Liver (tissue), 9 donors: Measurements from ENCODE around the gene ADGRD1. TPM values are rescaled to one million over a fixed set of nuclear protein-coding genes. Genes with fewer than 3 reads are reported as not detected.

ENCODE experiments used
- DNase-seq: peaks from one replicate; pipeline ENCODE4 v3.0.0-alpha.2; 2017; ENCODE audit warnings: low spot score
- H3K27ac ChIP-seq, 2 donors: one replicate each; pipeline ENCODE4 v1.7.0; 2013; ENCODE audit warnings: inconsistent platforms in 2 of 2, low read length in 2 of 2, control low read depth in 1 of 2, low read depth in 1 of 2, mild to moderate bottlenecking in 1 of 2
- H3K27me3 ChIP-seq, 4 donors: one replicate each; pipeline versions ENCODE4 v1.6.1 to v1.7.0; 2013; ENCODE audit warnings: low read length in 3 of 4, inconsistent platforms in 1 of 4, mild to moderate bottlenecking in 1 of 4, moderate library complexity in 1 of 4; ENCODE audit not compliant: control insufficient read depth in 4 of 4, insufficient read depth in 4 of 4
- H3K36me3 ChIP-seq, 4 donors: one replicate each; pipeline versions ENCODE4 v1.6.1 to v1.7.0; 2013; ENCODE audit warnings: low read length in 3 of 4, mild to moderate bottlenecking in 3 of 4, low read depth in 1 of 4, moderate library complexity in 1 of 4; ENCODE audit not compliant: control insufficient read depth in 4 of 4, insufficient read depth in 3 of 4
- H3K4me1 ChIP-seq, 4 donors: one replicate each; pipeline versions ENCODE4 v1.6.1 to v1.7.0; 2013; ENCODE audit warnings: low read length in 3 of 4, mild to moderate bottlenecking in 3 of 4, moderate library complexity in 1 of 4; ENCODE audit not compliant: control insufficient read depth in 4 of 4, insufficient read depth in 4 of 4
- H3K4me3 ChIP-seq, 3 donors: one replicate each; pipeline versions ENCODE4 v1.6.1 to v1.7.0; 2013; ENCODE audit warnings: low read length in 3 of 3, control low read depth in 1 of 3, low read depth in 1 of 3, mild to moderate bottlenecking in 1 of 3
- H3K9ac ChIP-seq, 2 donors: one replicate each; pipeline ENCODE4 v1.7.0; 2013; ENCODE audit warnings: low read length in 2 of 2, mild to moderate bottlenecking in 2 of 2, moderate library complexity in 2 of 2, control low read depth in 1 of 2, low read depth in 1 of 2
- H3K9me3 ChIP-seq, 4 donors: one replicate each; pipeline versions ENCODE4 v1.6.1 to v1.7.0; 2013; ENCODE audit warnings: low read length in 3 of 4; ENCODE audit not compliant: control insufficient read depth in 4 of 4
- CTCF ChIP-seq: fragments of 150-350 bp; IDR thresholded peaks from 2 replicates; pipeline ENCODE4 v1.5.1; 2017; ENCODE audit warnings: improper control_type of control experiment, low read depth, low read length; ENCODE audit not compliant: missing input control
- EGR1 ChIP-seq, 2 donors: IDR thresholded peaks; 2 replicates each; pipeline ENCODE4 v1.6.1; 2016 to 2018; ENCODE audit warnings: antibody characterized with exemption in 2 of 2, low read depth in 2 of 2
- FOXA1 ChIP-seq: IDR thresholded peaks from 2 replicates; pipeline ENCODE4 v1.6.1; 2016; ENCODE audit warnings: antibody characterized with exemption
- FOXA2 ChIP-seq: IDR thresholded peaks from 2 replicates; pipeline ENCODE4 v1.6.1; 2016; ENCODE audit warnings: antibody characterized with exemption
- GABPA ChIP-seq, 2 donors: IDR thresholded peaks in 1 of 2; conservative IDR thresholded peaks in 1 of 2; 2 replicates each; pipeline ENCODE4 v1.6.1; 2016; ENCODE audit warnings: antibody characterized with exemption in 2 of 2, mild to moderate bottlenecking in 1 of 2, moderate library complexity in 1 of 2
- HNF4A ChIP-seq, 2 donors: conservative IDR thresholded peaks; 2 replicates each; pipeline ENCODE4 v1.6.1; 2016; ENCODE audit warnings: antibody characterized with exemption in 2 of 2, mild to moderate bottlenecking in 2 of 2
- HNF4G ChIP-seq: IDR thresholded peaks from 2 replicates; pipeline ENCODE4 v1.6.1; 2016; ENCODE audit warnings: antibody characterized with exemption
- JUND ChIP-seq, 2 donors: IDR thresholded peaks; 2 replicates each; pipeline ENCODE4 v1.6.1; 2016; ENCODE audit warnings: antibody characterized with exemption in 2 of 2
- MAX ChIP-seq: IDR thresholded peaks from 2 replicates; pipeline ENCODE4 v1.6.1; 2016; ENCODE audit warnings: antibody characterized with exemption
- NR2F2 ChIP-seq: IDR thresholded peaks from 2 replicates; pipeline ENCODE4 v1.6.1; 2016; ENCODE audit warnings: antibody characterized with exemption
- RAD21 ChIP-seq, 2 donors: IDR thresholded peaks; 2 replicates each; pipeline ENCODE4 v1.6.1; 2016; ENCODE audit warnings: antibody characterized with exemption in 2 of 2, mild to moderate bottlenecking in 2 of 2
- REST ChIP-seq: IDR thresholded peaks from 2 replicates; pipeline ENCODE4 v1.6.1; 2016; ENCODE audit warnings: antibody characterized with exemption, mild to moderate bottlenecking
- RXRA ChIP-seq, 2 donors: IDR thresholded peaks; 2 replicates each; pipeline ENCODE4 v1.6.1; 2017 to 2018; ENCODE audit warnings: antibody characterized with exemption in 2 of 2, mild to moderate bottlenecking in 1 of 2
- SP1 ChIP-seq: IDR thresholded peaks from 2 replicates; pipeline ENCODE4 v1.6.1; 2018; ENCODE audit warnings: antibody characterized with exemption, mild to moderate bottlenecking
- TAF1 ChIP-seq: conservative IDR thresholded peaks from 2 replicates; pipeline ENCODE4 v1.6.1; 2016; ENCODE audit warnings: antibody characterized with exemption, mild to moderate bottlenecking
- YY1 ChIP-seq: IDR thresholded peaks from 2 replicates; pipeline ENCODE4 v1.6.1; 2016; ENCODE audit warnings: antibody characterized with exemption, mild to moderate bottlenecking
- WGBS: extraction: QIAGEN DNeasy Blood & Tissue Kit; methylation state at CpG from one replicate; pipeline ENCODE4 v1.1.7; 2013; 5-methylcytosine and 5-hydroxymethylcytosine counted together
- polyA plus RNA-seq, 2 donors: library from polyadenylated mRNA; stranded (reverse) in 1 of 2; unstranded in 1 of 2; fragments of 200-250 nt in 1 of 2; fragments of >200 nt in 1 of 2; fragmentation: Nextera tagmentation in 1 of 2; extraction: Ambion mirVana in 1 of 2; gene quantifications; one replicate each; pipeline versions ENCODE4 v1.2.1 to v1.2.3, GENCODE V29; 2013 to 2015
- total RNA-seq, 2 donors: library from RNA; depleted of rRNA; stranded (reverse); fragments of >200 nt; gene quantifications; one replicate each; pipeline ENCODE4 v1.2.3, GENCODE V29; 2014
- TF ChIP-seq, protein P1 (sequence below): IDR thresholded peaks from 2 replicates; pipeline ENCODE4 v1.6.1; 2016; ENCODE audit warnings: antibody characterized with exemption
- donor health status: healthy.
- donor health status: healthy.
- donor health status: healthy.
- donor health status: healthy.
- donor health status: healthy.

The ADGRD1 gene
- total and polyA plus RNA-seq, 4 donors: 2.7 to 7.1 (median 4.6) TPM

DNA sequence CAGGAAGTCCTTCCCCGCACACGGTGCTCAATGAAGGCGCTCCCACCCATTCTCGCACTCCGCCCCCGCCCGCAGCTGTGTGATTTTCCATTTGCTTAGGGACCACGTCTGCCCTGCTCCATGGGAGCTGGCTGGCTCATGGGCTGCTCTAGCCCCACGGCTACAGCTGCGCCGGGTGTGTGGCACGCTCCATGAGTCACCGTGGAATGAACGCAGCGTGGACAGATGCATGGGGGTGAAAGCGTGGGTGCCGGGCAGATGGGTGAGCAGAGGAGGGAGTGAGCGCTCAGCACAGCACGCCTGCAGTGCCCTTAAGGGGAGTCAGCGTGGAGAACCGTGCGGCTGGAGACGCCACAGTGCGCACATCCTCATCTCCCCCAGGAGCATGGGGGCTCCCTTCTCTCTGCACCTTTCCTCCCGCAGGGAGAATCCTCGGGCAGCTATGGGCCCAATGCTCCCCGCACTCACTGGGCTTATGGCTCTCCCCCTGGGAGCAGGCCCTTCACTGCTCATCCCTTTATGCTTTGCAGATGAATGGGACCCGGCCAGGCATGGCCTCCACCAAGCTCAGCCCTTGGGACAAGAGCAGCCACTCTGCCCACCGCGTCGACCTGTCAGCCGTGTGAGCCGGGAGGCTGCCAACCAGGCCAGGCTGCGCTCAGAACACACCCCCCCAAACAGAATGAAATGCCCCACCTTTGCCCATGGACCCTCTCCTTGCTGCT is 185.1 kb downstream of the ADGRD1 start (continued):
- TF ChIP-seq, protein P1, sequence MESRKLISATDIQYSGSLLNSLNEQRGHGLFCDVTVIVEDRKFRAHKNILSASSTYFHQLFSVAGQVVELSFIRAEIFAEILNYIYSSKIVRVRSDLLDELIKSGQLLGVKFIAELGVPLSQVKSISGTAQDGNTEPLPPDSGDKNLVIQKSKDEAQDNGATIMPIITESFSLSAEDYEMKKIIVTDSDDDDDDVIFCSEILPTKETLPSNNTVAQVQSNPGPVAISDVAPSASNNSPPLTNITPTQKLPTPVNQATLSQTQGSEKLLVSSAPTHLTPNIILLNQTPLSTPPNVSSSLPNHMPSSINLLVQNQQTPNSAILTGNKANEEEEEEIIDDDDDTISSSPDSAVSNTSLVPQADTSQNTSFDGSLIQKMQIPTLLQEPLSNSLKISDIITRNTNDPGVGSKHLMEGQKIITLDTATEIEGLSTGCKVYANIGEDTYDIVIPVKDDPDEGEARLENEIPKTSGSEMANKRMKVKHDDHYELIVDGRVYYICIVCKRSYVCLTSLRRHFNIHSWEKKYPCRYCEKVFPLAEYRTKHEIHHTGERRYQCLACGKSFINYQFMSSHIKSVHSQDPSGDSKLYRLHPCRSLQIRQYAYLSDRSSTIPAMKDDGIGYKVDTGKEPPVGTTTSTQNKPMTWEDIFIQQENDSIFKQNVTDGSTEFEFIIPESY: no peak

GRCh38 chr12:131139363-131140068 is 185.8 kb downstream of the ADGRD1 start:
- Histone ChIP-seq H3K9ac (no peak overlapping the region), H3K36me3 (no peaks in the 10 kb centered on the region), H3K9me3 (no peaks in the 10 kb centered on the region), H3K4me1 (no peaks in the 10 kb centered on the region), H3K27ac (no peak overlapping the region), H3K4me3 (no peak overlapping the region), H3K27me3 (no peaks in the 10 kb centered on the region)
- DNase-seq: no peak
- 92% methylated on average over 27 of the region's 27 CpGs for WGBS
- TF ChIP-seq JUND (IDR thresholded peaks at IDR 0.05) (no peak), EGR1 (IDR thresholded peaks at IDR 0.05; ENCODE audit: low read depth in 2 of 2) (no peak), TAF1 (no peak), GABPA (IDR thresholded peaks at IDR 0.05 in 1 of 2, conservative IDR thresholded peaks at IDR 0.05 in 1 of 2) (no peak), YY1 (no peak), NR2F2 (no peak), SP1 (no peak), FOXA2 (no peak), HNF4A (conservative IDR thresholded peaks at IDR 0.05) (no peak), MAX (no peak), RXRA (IDR thresholded peaks at IDR 0.05) (no peak), RAD21 (IDR thresholded peaks at IDR 0.05) (no peak), REST (no peak), FOXA1 (no peak), CTCF (no peak), HNF4G (no peak)
- TF ChIP-seq, protein P1: no peak
